CD4-positive, alpha-beta T cell treated with Interleukin-2 at 100 ng/mL for 4 hours (primary cell): ENCODE results near the gene CISD3.

Experiments used
- DNase-seq: peaks from one replicate; pipeline ENCODE4 v3.0.0-alpha.2; 2020; ENCODE audit warnings: low spot score

Gene CISD3, protein sequence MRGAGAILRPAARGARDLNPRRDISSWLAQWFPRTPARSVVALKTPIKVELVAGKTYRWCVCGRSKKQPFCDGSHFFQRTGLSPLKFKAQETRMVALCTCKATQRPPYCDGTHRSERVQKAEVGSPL

DNA sequence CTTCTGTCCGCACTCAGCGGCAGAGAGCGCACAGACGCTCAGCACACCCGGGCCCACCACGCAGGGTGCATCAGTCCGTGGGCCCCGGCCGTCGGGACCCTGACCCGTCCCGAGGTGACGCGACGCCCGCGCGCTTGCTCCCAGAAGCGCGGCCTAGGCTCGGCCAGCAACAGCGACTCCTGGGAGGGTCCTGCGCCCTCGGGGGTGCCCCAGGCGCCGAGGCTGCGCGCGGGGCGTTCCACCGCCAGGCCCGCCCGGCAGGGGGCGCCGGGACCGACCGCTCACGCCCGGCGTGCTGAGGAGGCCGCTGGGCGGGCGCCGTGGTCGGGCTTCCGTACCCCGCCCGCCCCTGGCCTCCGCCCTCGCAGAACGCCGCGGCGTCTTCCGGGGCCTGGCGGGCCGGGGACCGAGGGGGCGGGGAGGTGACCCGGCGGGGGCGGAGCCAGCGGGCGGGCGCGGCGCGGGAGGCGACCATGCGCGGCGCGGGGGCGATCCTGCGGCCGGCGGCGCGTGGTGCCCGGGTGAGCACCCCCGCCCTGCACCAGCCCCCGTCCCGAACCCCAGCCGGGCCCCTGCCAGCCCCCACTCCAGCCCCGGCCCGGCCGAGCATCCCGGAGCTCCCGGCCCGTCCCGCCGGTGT, at the start of gene CISD3:
CISD3 (plus strand) TSS at position 456 of the 640 bp plus-strand sequence; CDS start at position 474, 18 bp downstream.
- peak; percentile 87 for DNase-seq

DNA sequence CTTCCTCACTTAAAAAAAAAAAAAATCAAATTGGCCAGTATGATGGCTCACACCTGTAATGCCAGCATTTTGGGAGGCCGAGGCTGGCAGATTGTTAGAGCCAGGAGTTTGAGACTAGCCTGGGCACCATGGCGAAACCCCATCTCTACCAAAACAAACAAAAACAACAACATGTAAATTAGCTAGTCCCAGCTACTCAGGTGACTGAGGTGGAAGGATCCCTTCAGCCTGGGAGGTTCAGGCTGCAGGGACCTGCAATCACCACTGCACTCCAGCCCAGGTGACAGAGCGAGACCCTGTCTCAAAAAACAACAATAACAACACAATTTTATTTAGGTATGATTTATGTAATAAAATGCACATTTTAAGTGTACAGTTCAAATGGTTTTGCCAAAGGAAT, 49.0 kb upstream of the CISD3 start:
- DNase-seq = no peak

- no peak for DNase-seq
Measured at GRCh38 chr17:38685491-38685890, 44.6 kb upstream of the CISD3 start.

DNA sequence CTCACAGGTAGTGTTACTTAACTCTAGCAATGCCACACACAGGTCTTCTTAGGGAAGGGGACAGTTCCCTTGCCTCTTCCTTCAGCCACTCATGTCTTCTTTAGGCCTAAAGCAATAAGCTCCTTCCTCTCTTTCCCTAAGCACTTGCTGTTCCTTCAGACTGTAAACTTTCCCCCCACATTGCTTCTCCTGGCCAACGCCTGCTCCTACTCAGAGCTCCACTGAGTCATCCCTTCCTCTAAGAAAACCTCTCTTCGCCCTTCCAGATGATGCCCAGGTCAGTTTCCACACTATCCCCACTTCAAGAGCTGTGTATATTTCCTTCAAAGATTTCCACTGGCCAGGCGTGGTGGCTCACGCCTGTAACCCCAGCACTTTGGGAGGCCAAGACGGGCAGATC, 42.9 kb upstream of the CISD3 start:
- DNase-seq = no peak

DNA sequence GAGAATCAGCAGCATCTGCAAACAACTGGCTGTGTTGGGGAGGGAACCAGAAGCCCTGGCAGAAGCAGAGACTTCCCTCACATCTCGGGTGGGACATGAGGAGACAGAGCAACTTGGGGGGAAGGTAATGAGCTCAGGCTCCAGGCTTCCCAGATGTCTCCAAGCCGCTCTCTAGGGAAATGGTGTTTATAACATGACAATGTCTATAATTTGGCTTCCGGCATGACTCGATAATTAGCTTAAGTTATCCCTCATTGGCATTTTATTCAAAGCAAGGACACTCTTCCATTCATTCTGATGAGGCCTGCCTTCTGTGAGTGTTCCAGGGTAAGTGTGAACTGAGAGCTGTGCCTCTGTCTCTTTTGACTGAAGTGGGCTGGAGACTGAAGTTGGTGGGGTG, 39.8 kb upstream of the CISD3 start:
- no peak for DNase-seq

DNA sequence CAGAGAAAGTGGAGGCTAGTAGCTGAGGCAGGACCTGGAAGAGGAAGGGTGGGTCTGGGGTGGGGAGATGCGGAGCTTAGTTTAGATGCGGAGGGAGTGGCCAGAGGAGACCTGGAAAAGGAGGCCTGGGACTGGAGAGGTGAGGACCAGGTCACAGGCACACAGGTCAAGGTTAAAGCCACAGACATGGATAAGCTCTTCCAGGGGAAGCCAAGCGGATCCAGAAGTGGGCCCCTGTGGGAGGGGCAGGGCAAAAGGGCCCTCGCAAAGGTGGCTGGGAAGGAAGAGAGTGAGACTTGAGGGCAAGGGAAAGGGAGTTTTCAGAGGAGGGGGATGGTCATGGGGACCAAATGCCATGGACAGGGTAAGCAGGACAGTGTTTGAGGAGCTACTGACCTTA, 39.0 kb upstream of the CISD3 start:
- DNase-seq = no peak

DNA sequence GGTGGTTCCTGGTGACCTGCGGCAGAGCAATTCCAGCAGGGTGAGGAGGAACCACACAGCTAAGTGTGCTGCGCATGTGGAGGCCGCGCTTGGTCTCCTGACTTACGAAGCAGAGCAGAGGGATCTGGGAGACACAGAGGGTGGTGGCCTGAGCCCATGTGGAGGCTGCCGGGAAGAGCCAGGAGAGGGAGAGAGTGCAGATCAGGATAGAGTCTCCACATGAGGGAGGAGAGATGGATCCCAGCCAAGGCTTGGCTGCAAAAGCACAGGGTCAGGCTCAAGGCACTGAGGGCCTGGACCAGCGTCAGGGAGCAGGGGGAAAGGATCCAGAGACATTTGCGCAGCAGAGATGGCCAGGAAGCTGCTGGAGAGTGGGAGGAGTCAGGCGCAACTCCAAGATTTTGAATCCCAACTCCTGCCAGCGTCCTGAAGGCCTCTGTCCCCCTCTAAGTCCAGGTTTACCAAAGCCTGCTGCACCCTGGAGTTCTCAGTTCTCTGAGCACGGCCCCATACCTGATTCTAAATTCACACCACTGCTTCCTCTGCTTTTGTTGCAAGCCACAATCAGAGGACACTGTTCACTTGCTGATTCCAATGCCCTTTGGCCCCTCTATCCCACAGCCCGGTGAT, 36.3 kb upstream of the CISD3 start:
- DNase-seq = no peak

DNA sequence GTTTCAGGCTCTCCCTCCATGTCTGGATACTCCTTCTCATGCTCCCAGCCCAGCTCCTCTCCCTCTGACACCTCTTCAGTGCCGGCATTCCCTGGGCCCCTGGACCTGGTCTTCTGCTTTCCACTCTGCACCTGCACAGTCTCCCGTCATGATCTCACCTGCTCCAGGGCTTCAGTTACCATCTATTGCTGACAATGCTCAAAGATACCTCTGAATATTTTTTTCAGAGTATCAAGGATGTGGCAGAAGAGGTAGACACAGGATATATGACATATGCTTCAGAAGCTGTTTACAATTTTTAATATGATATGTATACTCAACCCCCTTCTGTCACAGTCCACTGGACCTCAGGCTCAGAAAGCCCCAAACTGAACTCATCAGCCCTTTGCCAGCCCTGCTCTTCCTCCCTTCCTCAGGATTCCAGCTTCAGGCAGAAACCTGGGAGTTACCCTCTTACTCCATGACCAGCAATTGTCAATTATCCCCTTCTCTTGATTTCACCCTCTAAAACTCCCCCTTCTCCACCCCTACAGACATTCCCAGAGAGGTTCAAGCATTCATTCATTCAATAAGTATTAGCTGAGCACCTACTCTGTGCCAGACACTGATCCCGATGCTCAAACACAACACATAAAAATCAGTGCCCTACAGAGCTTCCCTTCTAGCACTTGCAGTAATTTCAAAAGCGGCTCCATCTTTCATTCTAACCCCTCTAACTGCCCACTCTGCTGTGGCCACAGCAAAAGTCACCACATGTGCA, 32.9 kb upstream of the CISD3 start:
- no peak for DNase-seq

- DNase-seq = no peak
Measured at GRCh38 chr17:38698760-38699159, 31.4 kb upstream of the CISD3 start.

DNA sequence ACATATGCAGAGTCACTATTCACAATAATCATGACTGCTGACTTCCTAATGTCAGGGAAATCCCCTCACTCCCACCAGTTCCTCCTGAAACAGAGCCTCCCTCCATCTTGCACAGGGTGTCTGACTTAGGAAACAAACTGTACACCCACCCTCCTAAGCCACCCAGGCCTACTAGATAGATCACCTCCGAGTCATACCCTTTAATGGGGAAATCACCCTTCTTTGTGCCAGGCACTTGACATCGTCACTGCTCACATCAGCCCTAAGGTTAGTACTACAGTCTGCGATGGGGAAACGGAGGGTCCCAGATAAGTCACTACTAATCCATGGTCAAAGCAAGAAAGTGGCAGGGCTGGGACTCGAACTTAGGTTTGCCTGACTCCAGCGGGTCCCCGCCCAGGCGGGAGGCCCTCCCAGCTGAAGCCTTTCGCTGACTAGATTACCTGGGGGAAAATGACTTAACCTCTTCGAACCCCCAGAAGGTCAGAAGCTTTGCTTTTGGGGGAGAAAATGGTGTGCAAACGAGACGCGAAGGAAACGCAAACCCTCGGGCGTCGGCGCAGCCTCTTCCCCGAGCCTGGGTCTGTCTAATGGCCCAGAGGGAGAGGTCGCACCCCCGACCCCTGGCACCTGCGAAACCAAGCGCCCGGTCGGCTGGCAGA, 28.5 kb upstream of the CISD3 start:
- peak; percentile 84 for DNase-seq

GRCh38 chr17:38702166-38702915, 27.8 kb upstream of the CISD3 start:
- DNase-seq = peak; percentile 84

DNA sequence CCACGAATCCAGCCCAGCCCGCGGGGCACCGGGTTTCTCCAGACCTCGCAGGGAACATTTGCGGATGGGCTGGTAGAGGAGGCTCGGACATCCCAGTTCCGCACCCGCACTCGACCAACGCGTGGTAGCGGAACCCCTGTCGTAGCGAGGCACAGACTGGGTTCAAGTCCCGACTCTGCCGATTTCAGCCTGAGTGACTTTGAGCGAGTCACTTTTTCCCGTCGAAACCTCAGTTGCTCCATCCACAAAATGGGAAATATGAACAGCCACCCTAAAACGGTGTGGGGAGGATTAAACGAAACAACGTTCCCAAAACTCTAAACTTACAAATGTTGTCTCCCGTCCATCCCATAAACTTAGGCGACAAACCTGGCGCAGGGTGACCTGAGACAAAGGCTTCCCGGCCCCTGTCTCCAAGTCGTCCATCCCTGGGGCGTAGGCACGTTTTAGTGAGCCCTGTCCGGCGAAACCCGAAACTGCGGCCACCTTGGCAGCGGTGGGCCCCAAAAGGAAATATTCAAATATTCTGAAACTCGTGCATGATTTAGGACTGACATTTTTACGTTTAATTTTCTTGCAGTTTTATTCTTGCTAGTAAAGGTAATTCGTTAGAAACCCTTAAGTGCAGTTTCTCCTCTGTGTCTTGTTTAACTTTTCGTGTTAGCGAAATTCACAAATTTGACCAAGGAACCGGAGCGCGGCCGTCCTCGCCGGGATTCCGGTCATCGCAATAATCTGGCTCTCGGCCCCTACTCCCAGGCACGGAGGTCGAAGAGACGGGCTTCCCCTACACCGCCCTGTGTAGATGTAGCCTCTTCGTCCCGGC, 27.0 kb upstream of the CISD3 start:
- no peak for DNase-seq

DNA sequence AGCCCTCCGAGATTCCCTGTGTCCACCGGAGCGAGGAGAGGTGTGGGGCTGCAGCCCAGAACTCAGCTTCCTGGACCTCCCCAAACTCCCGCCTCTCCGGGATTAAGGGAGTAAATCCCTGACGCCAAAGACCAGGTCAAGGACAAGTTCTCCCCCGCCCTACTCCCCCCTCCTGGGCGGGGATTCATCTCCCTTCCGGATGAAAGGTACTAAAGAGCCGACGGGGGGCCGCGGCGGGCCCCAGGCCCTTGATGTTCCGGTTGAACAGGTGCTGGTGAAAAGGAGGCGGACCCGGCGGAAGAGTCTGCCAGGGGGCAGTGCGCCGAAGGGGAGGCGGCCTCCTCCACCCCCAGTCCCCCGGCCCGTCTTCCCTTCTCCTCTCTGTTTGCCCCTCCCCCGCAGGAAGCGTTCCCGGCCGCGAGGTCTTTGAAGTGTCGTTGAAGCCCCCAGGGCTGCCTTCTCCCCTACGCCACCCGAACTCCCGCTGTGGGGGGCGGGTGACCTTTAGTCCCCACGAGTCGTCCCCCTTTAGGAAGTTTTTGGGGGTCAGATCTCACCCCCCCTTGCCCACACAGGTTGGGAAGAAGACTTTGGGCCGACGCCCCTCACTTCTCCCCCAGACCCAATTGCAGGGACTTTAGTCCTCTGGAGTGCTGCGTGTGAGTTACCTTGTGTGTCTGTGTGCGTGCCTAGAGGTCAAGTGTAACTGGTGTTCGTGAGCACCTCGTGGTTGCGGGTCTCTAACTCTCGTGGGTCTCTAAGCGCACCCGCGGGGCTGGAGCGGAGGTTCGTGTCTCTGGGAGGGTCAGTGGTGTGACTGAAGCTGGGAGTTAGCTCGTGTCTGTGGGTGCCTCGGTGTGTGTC, 26.2 kb upstream of the CISD3 start:
- DNase-seq = peak; percentile 71

- DNase-seq = peak; percentile 80
Measured at GRCh38 chr17:38704606-38705522, 25.3 kb upstream of the CISD3 start, which contains the start of gene MLLT6. Gene MLLT6 (plus strand): TSS chr17:38705273. CDS start chr17:38705633, 360 bp downstream.

- no peak for DNase-seq
Measured at GRCh38 chr17:38705523-38705802, 24.7 kb upstream of the CISD3 start.

DNA sequence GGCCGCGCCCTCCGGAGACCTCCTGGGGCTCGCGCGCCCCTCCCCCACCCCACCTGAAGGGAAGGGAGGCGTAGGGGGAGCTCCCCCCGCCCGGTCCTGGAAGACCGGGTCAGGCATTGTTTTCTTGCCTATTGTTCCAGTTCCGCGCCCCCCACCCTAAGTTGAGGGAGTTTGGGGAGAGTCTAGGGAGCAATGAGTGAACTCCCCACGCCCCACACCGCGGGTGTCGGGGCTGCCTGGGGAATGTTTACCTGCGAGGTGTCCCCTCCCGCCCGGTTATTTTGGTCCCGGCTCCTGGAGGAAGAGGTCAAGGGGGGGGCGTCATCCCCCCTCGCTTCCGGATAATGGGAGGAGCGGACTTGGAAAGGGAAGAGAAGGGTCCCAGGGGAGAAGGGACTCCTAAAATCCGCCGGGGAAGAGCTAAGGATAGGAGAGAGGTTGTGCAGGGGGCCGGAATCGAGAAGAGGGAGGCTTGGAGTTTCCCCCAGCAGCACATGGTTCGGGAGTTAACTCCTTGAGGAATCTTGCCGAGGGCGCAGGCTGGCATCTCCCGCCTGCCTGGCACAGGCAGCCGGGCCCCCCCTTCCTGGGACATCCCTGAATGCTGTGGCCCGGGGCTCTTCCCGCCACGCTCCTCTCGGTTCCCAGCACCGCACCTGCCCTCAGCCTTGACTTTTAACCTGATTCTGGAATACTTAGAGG, 24.2 kb upstream of the CISD3 start:
- DNase-seq = no peak

- DNase-seq = peak; percentile 45
Measured at GRCh38 chr17:38706505-38707216, 23.5 kb upstream of the CISD3 start.
